Central memory CD8-positive, alpha-beta T cell (primary cell): ENCODE measurements around the gene TM4SF1.

ENCODE experiments used
- ATAC-seq: fragments of 150-1000 bp; cut with Tn5 transposase; replicated peaks from 2 replicates; pipeline ENCODE4 v1.10.0; 2022; ENCODE audit warnings: mild to moderate bottlenecking, moderate FRiP score, moderate number of reproducible peaks; ENCODE audit not compliant: poor library complexity, severe bottlenecking; ENCODE audit errors: extremely low read depth
- DNase-seq, 2 donors: peaks; one replicate each; pipeline ENCODE4 v3.0.0; 2021; ENCODE audit warnings: low spot score in 2 of 2
- H3K27ac Mint-ChIP-seq: one replicate; pipeline ENCODE4 v1.8.0; 2022; ENCODE audit warnings: low read depth, mild to moderate bottlenecking, moderate library complexity, mixed read lengths
- H3K27me3 Mint-ChIP-seq: one replicate; pipeline ENCODE4 v1.8.0; 2022; ENCODE audit warnings: mixed read lengths
- H3K36me3 Mint-ChIP-seq: one replicate; pipeline ENCODE4 v1.8.0; 2022; ENCODE audit warnings: mild to moderate bottlenecking, moderate library complexity, mixed read lengths; ENCODE audit not compliant: insufficient read depth
- H3K4me1 Mint-ChIP-seq: one replicate; pipeline ENCODE4 v1.8.0; 2022; ENCODE audit warnings: mixed read lengths
- H3K4me3 Mint-ChIP-seq: one replicate; pipeline ENCODE4 v1.8.0; 2022; ENCODE audit warnings: mild to moderate bottlenecking, moderate library complexity, mixed read lengths
- H3K9me3 Mint-ChIP-seq: one replicate; pipeline ENCODE4 v1.8.0; 2022; ENCODE audit warnings: mixed read lengths

TM4SF1 gene

GRCh38 chr3:149406244-149406752 lies 28.8 kb upstream of the TM4SF1 start:
- no peak for DNase-seq
- peaks cover 2% of the 10 kb centered on the region for H3K36me3 Mint-ChIP-seq
- no peak overlapping the region for H3K4me3 Mint-ChIP-seq
- no peak overlapping the region for H3K27ac Mint-ChIP-seq
- peaks cover 32% of the 10 kb centered on the region for H3K27me3 Mint-ChIP-seq
- ATAC-seq = no peak
- H3K4me1 Mint-ChIP-seq = no peaks in the 10 kb centered on the region
- H3K9me3 Mint-ChIP-seq = no peaks in the 10 kb centered on the region

- no peak for DNase-seq
- no peak overlapping the region for H3K27ac Mint-ChIP-seq
- no peak overlapping the region for H3K4me3 Mint-ChIP-seq
- H3K4me1 Mint-ChIP-seq = no peaks in the 10 kb centered on the region
- peaks cover 48% of the 10 kb centered on the region for H3K27me3 Mint-ChIP-seq
- H3K36me3 Mint-ChIP-seq = peaks cover 2% of the 10 kb centered on the region
- no peaks in the 10 kb centered on the region for H3K9me3 Mint-ChIP-seq
- ATAC-seq = no peak
Measured at GRCh38 chr3:149403443-149403842, 26.0 kb upstream of the TM4SF1 start.

GRCh38 chr3:149402481-149402880 lies 25.0 kb upstream of the TM4SF1 start:
- H3K4me1 Mint-ChIP-seq = no peaks in the 10 kb centered on the region

GRCh38 chr3:149401926-149402310 lies 24.5 kb upstream of the TM4SF1 start:
- no peak overlapping the region for H3K4me3 Mint-ChIP-seq

More at GRCh38 chr3:149402481-149402880, 25.0 kb upstream of the TM4SF1 start:
- ATAC-seq (no peak), DNase-seq (no peak)
- H3K27ac Mint-ChIP-seq = no peak overlapping the region
- peaks cover 2% of the 10 kb centered on the region for H3K36me3 Mint-ChIP-seq
- peaks cover 48% of the 10 kb centered on the region for H3K27me3 Mint-ChIP-seq
- H3K4me3 Mint-ChIP-seq = no peak overlapping the region
- H3K9me3 Mint-ChIP-seq = no peaks in the 10 kb centered on the region

GRCh38 chr3:149401212-149401925 lies 23.9 kb upstream of the TM4SF1 start:
- Mint-ChIP-seq H3K9me3 (no peaks in the 10 kb centered on the region), H3K4me3 (no peak overlapping the region), H3K27me3 (peaks cover 45% of the 10 kb centered on the region), H3K27ac (no peak overlapping the region), H3K36me3 (peaks cover 2% of the 10 kb centered on the region), H3K4me1 (no peaks in the 10 kb centered on the region)
- ATAC-seq (no peak), DNase-seq (no peak)

More at GRCh38 chr3:149401926-149402310, 24.5 kb upstream of the TM4SF1 start:
- DNase-seq (no peak), ATAC-seq (no peak)
- H3K9me3 Mint-ChIP-seq = no peaks in the 10 kb centered on the region
- no peak overlapping the region for H3K27ac Mint-ChIP-seq
- no peaks in the 10 kb centered on the region for H3K4me1 Mint-ChIP-seq
- H3K36me3 Mint-ChIP-seq = peaks cover 2% of the 10 kb centered on the region
- peaks cover 48% of the 10 kb centered on the region for H3K27me3 Mint-ChIP-seq

- no peak for DNase-seq
- Mint-ChIP-seq H3K4me1 (no peaks in the 10 kb centered on the region), H3K36me3 (peaks cover 2% of the 10 kb centered on the region), H3K4me3 (no peak overlapping the region), H3K27ac (no peak overlapping the region), H3K27me3 (peaks cover 38% of the 10 kb centered on the region), H3K9me3 (no peaks in the 10 kb centered on the region)
- no peak for ATAC-seq
Measured at GRCh38 chr3:149400645-149401044, 23.2 kb upstream of the TM4SF1 start.

- Mint-ChIP-seq H3K36me3 (no peaks in the 10 kb centered on the region), H3K4me3 (no peak overlapping the region), H3K27ac (no peak overlapping the region), H3K27me3 (peaks cover 23% of the 10 kb centered on the region), H3K4me1 (no peaks in the 10 kb centered on the region), H3K9me3 (no peaks in the 10 kb centered on the region)
- no peak for ATAC-seq
- DNase-seq = no peak
Measured at GRCh38 chr3:149398296-149398695, 20.8 kb upstream of the TM4SF1 start.

- ATAC-seq (no peak), DNase-seq (no peak)
- H3K27ac Mint-ChIP-seq = no peak overlapping the region
- H3K36me3 Mint-ChIP-seq = no peaks in the 10 kb centered on the region
- peaks cover 23% of the 10 kb centered on the region for H3K27me3 Mint-ChIP-seq
- H3K9me3 Mint-ChIP-seq = no peaks in the 10 kb centered on the region
- H3K4me1 Mint-ChIP-seq = no peaks in the 10 kb centered on the region
- no peak overlapping the region for H3K4me3 Mint-ChIP-seq
Measured at GRCh38 chr3:149397528-149397927, 20.1 kb upstream of the TM4SF1 start.

- H3K27ac Mint-ChIP-seq = no peak overlapping the region
- DNase-seq (no peak), ATAC-seq (no peak)
- H3K9me3 Mint-ChIP-seq = no peaks in the 10 kb centered on the region
- no peaks in the 10 kb centered on the region for H3K4me1 Mint-ChIP-seq
- H3K36me3 Mint-ChIP-seq = no peaks in the 10 kb centered on the region
- H3K4me3 Mint-ChIP-seq = no peak overlapping the region
- peaks cover 25% of the 10 kb centered on the region for H3K27me3 Mint-ChIP-seq
Measured at GRCh38 chr3:149396476-149396875, 19.0 kb upstream of the TM4SF1 start.

- Mint-ChIP-seq H3K9me3 (no peaks in the 10 kb centered on the region), H3K4me3 (no peak overlapping the region), H3K4me1 (no peaks in the 10 kb centered on the region), H3K27me3 (peaks cover 33% of the 10 kb centered on the region), H3K36me3 (no peaks in the 10 kb centered on the region), H3K27ac (no peak overlapping the region)
- ATAC-seq = no peak
- DNase-seq = no peak
Measured at GRCh38 chr3:149395107-149396089, 17.9 kb upstream of the TM4SF1 start.

GRCh38 chr3:149393345-149394160 lies 16.1 kb upstream of the TM4SF1 start:
- ATAC-seq (no peak), DNase-seq (no peak)
- Mint-ChIP-seq H3K27me3 (peaks cover 22% of the 10 kb centered on the region), H3K27ac (no peak overlapping the region), H3K9me3 (no peaks in the 10 kb centered on the region), H3K4me3 (no peak overlapping the region), H3K36me3 (no peaks in the 10 kb centered on the region), H3K4me1 (no peaks in the 10 kb centered on the region)

- DNase-seq = no peak
- H3K36me3 Mint-ChIP-seq = no peaks in the 10 kb centered on the region
- no peaks in the 10 kb centered on the region for H3K4me1 Mint-ChIP-seq
- ATAC-seq = no peak
- H3K27ac Mint-ChIP-seq = no peak overlapping the region
- H3K9me3 Mint-ChIP-seq = no peaks in the 10 kb centered on the region
- H3K4me3 Mint-ChIP-seq = no peak overlapping the region
- peaks cover 29% of the 10 kb centered on the region for H3K27me3 Mint-ChIP-seq
Measured at GRCh38 chr3:149391960-149392359, 14.5 kb upstream of the TM4SF1 start.
